NOMO-1 treated with dmso at 0.1 percent for 144 hours (cell line): ENCODE results near the gene ATP6V1C2.
"Not testable (repeated sequence)": the region's sequence is repeated elsewhere in the genome, so short reads cannot be mapped to it uniquely, and the experiment has no call there.

Experiments
- DNase-seq: peaks from one replicate; lab custom pipeline; 2025; ENCODE audit not compliant: unreplicated experiment; lab: John Stamatoyannopoulos, UW

Gene ATP6V1C2

DNA sequence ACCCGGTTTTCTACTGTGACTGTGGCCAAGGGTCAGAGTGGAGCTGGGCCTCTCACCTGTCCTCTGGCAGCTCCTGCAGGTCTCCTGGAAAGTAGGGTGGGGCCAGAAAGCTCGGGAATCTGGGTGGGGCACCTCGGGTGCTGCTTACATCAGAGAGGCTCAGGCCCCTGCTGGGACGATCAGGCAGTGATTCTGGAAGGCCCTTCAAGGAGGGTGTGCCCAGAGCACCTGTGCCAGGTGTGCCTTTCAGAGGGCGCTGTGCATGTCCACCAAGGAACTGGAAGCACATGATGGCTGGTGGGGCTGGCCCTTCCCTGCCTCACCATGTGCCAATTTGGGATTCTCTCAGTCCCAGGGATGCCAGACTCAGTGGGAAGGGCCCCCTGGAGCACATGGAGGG, 44.0 kb downstream of the ATP6V1C2 start:
- no peak for DNase-seq

DNA sequence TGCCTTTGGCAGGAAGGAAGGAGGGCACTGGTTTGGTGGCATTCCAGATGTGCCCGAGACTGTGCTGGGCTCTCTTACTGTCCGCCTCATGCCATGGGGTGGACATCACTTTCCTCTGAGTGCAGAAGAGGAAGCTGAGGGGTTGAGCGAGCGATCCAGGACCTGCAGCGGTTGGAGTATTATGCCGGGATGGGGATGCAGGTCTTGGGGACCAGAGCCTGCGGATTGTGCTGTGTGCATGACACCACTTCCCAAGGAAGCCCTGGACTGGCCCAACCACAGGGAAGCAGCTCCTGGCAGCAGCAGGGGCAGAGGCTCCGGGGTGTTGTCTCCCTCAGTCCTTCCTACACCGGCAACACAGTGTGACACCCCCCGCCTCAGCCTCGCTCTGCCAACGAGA, 44.5 kb downstream of the ATP6V1C2 start:
- no peak for DNase-seq

DNA sequence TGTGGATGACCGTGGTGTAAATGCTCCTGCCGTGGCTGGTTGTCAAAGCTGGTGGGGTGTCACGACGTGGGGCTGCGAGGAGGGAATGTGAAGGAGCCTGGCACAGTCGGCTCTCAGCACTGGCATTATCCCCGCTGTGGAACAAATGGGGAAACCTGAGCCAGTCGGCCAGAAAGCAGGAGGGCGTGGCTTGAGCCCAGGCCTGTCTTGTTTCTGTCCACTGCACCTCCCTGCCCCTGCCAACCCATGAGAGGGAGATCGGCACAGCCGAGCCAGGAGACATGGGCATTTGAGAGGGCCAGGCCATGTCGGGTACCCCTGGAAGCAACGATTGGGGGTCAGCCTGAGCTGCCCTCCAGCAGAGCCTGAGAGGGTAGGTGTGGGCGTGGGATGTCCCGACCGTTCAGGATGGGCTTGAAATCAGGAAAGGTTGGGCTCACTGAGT, 46.7 kb downstream of the ATP6V1C2 start:
- no peak for DNase-seq

DNA sequence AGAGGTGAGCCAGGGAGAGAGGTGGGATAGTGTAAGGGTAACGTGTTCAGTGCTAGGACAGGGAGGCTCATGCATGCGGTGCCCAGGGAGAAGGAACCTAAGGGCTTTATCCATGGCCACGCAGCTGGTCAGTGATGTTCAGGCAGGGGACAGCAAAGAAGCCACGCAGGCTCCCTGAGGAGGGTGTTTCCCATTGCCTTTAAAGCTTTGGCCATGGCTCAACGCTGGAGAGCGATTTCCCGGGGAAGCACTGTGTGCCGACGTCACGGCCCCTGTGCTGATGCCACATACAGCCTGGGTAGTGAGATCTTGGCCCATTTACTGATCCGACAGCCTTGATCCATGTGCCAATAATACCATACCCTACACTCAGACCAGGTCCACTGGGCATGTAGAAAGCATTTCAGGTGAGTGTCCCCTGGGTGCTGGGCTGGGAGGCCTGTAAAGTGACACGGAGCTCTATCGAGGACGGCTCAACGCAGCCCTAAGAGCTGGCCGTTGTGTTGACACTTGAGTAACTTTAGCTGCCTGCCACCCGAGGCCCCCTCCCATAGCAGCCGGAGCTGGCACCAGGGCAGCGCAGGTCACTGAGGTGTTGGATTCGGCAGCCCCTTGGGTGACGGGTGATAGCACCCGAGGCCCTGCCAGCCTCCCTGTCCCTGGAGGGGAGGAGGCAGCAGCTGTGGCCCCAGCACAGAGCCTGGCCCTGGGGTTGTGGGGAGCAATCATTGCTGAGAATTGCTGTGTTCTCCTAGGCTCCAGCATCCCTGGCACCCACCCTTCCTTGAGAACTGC, 49.7 kb downstream of the ATP6V1C2 start:
- DNase-seq = no peak

DNA sequence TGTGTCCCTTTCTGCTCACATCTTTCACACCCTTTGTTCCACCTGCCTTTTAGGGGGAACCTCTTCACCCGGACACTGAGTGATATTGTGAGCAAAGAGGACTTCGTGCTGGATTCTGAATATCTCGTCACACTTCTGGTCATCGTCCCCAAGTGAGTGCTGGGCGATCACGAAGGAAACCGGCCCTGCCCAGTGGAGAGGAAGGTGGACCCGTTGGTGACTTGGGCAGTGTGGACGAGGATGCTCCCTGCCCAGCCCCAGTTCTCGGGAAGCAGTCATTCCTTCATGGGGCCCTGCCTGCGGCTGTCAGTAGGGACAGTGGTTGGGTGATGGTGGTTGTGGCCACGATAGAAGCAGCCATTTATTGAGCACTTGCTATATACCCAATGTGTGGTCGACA, 50.4 kb downstream of the ATP6V1C2 start:
- no peak for DNase-seq

DNA sequence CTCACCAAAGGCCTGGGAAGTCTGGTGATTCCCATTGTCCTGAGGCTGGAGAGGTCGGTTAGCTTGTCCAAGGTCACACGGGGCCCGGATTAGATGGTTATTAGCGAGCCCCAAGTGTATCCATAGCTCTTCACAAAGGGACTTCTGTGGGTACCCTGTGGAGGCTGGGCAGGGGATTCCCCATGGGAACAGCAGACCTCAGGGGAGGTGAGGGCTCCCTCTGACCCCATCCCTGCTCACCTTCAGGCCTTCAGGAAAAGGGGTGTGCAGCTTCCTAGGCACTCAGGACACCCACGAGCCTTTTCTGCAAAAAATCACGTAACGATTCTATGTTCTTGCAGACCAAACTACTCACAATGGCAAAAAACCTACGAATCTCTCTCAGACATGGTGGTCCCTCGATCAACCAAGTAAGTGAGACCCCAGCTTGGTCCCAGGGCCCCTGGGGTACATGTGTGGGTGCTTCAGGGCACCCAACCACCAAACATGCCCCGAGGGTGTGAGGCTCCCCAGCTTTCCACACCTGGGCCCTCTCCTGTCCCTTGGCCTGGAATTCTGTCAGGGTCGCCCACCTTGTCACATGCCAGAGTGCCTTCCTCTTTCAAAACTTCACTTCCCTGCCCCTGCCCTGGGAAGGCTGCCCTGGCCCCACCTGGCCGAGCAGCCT, 50.9 kb downstream of the ATP6V1C2 start:
- no peak for DNase-seq

DNA sequence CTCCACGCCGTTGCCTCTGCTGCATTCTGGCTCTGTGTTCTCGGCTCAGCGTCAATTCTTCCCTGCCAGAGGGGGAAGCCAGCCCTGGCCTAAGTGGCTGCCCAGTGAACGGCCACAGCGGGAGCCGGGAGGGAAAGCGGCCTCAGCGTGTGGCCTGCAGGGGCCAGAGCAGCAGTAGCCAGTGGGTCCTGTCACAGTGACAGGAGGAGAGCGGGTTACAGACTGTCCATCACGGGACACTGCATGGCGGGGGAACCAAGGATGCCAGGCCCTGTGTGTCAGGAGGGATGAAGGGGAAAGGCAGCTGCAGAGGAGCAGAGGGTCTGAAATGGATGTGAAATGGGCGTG, 51.4 kb downstream of the ATP6V1C2 start:
- no peak for DNase-seq

DNA sequence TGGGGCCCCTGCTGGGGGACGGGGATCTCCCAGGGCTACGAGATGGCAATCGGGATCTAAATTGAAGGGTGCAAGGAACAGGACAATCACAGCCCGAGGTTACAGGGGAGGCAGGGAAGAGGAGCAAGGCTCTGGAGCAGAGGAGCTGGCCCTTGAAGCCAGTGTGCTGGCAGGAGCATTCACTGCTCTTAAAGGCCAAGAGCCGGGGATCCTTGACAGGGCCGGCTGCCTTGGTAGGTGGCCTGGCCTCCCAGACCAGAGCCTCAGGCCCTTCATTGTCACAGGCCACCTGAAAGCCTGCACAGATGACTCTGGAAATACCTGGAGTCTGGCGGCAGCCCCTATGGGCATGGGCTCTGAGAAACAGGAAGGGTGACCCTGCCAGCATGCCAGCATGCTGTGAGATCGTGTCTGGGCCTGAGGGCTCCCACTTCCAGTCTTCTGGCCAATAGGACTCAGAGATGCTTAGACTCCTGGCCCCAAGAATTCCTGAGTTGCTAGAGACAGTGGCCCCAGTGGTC, 52.5 kb downstream of the ATP6V1C2 start:
- DNase-seq = no peak

DNA sequence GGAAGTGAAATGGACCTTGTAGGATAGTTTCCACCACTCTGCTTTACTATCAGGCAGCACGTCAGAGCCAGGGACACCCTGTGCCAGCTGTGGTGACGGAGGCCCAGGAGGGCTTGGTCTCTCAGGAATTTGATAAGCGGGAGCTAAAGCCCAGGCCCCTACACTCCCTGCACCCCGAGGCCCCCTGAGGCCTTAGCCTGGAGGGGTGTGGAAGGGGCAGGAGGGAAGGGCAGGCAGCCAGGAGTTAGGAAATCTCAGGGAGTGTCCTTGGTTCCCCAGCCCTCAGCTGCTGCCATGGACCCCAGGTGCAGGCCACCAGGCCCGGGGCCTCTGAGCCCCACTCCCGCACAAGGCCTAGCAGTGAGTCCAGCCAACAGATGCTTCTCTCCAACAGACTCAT, 53.0 kb downstream of the ATP6V1C2 start:
- no peak for DNase-seq

DNA sequence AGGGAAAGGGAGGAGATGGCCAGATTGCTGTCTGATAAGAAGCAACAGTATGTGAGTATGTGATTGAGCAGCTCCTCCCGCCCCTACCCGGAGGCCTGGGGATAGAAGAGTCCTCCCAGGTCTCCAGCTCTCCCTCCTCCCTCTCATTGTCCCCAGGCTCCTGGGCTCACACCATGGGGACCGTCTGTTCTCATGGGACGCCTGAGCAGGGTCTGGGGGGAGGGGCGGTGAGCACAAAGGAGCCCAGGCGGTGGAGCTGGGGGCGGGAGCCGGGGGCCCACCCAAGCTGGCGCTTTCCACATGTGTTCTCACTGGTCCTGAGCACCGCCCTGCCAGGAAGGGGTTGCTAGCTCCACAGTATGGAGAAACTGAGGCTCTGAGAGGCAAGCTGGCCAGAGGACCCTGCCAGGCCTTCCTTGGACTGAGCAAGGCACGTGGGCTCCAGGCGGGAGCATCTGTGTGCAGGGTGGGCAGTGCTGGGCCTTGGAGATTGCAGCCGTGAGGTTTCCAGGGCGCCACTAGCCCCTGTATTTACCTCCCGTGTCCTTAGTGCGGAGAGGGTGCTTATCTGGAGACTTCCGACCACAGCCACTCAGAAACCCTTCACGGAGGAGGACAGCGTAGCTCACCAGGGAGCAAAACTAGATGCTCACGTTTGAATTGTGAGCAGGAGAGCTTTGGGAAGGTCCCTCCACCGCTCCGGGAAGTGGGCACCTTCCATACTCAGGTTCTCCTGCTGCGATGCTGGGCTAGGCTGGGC, 53.8 kb downstream of the ATP6V1C2 start:
- no peak for DNase-seq

DNA sequence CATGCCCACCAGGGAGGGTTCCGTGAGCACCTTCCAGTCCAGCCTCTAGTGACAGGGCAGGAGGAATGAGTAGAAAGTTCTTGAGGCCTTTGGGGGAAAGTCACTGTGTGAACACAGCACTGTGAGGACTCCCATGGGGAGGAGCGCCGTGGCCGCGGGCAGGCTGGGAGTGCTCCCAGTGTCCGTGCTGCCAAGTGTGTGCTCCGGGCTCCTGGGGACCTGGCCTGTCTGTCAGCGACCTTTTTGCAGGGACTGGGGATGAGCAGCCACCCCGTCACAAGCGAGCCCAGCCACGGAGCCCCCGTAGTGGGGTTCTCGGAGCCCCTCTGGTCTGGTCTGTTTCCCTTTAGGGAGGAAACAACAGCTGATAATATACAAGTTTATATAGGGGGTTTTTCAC, 54.4 kb downstream of the ATP6V1C2 start:
- no peak for DNase-seq

DNA sequence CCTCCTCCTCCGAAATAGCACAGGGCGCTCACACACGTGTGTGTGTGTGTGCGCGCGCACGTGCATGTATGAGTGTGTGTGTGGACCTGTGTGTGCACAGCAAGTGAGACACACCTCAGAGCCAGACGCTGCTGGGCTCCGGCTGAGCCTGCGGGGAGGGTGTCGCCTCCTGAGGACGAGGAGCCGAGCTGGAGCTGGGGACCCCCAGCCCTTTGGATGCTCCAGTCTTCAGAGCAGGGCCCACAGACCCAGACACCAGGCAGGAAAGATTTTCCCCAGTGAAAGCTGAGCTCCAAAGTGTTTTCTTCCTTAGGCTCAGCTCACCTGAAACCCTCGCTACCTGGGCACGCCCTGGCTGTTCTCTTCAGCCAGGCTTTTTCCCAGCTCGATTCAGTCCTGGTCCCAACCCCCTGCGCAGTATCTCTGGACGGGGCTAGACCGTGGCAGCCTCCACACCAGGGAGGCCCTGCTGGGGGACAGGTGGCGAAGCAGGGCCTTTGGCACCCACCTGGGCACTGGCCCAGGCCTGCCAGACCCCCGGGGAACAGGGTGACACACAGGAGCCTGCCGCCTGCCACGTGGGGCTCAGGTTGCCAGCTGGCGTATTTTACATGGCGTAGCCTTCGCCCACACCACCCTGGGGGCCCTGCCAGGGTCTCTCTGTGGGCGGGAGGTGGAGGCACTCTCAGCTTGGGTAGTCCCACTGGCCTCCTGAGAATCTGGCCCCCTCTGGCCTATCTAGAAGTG, 55.0 kb downstream of the ATP6V1C2 start:
- no peak for DNase-seq

DNA sequence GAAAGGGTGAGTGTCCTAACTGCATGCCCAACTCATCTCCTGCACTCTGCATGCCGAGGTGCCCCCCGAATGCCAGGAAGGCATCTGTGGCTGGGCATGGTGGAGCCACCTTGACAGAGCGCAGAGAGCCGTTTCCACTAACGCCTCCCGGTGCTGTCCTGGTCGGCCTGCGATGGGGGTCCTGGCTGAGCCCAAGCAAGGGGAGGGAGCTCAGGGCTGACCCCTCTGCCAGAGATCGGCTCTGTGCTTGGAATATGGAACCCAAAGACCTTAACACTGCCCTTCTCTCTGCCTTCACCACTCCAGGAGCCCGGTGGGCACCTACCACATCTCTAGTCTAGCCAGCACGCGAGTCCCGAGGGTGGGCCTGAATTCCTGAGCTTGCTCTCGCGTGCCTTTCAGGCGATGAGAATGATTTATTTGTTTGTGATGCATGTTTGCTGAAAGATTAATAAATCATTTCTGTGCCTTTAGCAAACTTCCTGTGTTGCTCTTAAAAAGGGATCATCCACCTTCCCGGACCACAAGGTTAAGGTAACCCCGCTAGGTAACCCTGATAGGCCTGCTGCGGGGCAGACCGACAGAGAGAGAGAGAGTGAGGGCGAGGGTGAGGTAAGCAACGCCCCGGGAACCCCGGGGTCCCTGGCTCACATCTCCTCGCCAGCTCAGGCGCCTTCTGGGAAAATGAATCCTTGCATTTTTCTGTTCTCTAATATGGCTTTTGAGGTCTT, 55.8 kb downstream of the ATP6V1C2 start:
- DNase-seq = no peak

DNA sequence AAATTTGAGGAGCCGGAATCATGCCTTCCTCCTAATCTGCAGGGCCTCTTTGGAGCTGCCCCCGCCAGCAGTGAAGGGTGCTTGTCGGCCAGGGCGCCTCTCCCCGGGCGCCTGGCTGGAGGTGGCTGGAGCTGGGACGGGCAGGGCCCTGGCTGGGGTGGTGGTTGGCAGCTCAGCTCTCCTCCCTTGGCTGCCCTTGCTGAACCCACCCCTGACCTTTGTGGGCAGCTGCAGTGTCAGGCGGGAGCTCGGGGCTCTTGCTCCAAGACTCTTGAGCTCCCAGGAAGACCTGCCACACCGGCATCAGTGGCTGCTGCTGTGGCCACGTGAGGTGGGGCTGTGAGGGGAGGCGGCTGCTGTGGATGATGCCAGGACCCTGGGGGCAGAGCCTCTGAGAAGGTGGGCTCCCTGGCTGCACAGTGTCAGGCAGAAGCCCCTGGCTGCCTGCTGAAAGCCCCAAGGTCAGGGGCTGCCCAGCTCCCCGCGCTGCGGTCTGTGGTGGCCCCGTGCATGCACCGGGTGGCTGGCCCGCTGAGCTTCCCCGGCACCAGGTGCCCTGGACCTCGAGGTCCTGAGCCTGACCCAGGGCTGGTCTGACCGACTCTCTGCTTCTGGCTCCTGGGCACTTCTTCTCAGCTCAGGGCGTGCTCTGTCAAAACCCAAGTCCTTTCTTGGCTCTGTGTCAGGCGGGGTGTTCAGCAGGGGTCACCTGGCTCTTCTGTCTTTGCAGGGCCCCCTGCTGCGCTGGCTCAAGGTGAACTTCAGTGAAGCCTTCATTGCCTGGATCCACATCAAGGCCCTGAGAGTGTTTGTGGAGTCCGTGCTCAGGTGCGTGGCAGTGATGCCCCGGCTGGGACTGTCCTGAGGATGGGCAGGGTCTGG, 56.7 kb downstream of the ATP6V1C2 start:
- no peak for DNase-seq

DNA sequence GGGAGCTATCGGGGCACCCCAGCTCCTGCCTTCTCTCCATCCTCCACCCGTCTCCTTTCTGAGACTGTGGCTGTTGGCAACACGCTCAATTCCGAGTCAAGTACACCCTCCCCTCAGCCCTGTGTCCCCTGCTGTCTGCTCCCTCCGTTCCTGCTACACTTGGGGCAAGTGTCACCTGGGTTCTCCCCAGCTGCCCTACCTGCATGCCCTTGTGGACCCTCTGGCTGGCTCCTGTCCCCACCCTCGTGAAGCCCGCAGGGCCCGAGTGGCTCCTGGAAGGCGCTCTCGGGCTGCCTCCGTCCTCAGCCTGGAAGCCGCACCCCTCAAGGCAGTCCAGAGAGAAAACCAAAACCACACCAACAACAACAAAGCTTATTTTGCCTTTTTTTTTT, 57.3 kb downstream of the ATP6V1C2 start:
- DNase-seq = no peak

DNA sequence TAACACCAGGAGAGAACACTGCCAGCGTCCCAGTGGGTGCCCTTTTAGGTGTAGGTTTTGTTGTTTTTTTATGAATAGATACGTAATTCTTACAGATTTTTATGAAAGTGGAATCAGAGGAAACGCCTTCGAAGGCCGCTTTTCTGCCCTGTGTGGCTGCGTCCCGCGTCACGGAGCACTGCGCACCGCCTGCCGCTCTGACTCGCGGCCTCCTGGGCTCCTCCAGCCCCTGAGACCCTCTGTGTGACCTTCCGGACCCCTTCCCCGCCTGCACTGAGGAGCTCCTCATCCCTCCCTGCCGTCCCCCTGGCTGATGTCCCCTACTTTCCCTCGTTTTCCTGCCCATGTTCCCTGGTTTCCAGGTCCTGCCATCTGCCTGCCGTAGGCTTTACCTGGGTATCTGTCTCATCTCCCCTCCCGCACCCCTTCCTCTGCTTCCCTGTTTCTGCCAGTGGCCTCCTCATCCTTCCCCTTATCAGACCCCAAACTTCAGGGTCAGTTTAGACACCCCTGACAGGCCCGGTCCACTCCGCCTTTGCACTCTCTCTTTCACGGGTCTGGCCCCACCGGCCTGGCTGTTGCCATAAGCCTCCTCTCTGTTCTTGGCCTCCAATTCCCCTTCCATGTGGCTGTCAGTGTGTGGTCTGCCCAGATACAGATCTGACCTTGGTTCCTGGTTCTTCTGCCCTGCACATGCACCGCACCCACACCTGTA, 58.5 kb downstream of the ATP6V1C2 start:
- no peak for DNase-seq

DNA sequence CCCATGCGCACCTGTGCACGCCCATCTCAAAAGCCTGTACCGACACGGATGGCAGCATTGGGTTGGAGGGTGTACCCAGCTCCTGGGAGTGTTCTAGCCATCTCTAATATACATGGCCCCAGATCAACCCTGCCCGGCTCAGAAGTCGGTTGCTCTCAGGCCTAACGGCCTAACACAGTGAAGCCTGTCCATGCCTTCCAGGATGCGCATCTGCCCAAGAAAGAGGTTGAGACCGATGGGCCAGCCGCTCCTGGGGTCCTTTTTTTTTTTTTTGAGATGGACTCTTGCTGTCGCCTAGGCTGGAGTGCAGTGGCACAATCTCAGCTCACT, 59.0 kb downstream of the ATP6V1C2 start:
- DNase-seq = no peak

DNA sequence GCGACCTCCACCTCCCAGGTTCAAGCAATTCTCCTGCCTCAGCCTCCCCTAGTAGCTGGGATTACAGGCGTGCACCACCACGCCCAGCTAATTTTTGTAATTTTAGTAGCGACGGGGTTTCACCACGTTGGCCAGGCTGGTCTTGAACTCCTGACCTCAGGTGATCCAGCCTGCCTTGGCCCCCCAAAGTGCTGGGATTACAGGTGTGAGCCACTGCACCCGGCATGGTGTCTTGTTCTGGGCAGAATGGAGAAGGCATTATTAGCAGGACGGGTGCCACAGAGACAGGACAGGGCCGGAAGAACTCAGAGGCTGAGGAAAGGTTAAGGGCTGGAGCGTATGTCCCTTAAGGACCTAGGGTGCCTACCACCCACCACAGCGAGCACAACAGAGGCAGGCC, 59.4 kb downstream of the ATP6V1C2 start:
- not testable (repeated sequence) for DNase-seq

DNA sequence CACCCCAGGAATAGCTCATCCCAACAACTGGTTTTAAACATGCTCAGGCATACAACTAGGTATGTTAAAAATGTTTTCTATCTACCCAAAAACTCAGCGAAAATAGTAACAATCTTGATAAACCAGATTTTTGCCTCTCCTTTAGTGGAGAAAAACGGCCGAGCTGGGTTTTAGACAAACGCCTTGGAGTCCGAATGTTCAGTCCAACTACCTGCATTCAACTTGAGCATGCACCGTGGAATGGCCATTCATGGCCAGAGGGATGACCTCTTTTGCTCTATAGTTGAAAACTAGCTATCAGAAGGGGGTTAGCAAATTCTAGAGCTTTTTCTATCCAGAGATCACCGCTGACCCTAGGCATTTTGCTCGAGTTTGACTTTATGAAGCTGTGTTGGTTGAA, 60.3 kb downstream of the ATP6V1C2 start:
- no peak for DNase-seq
